Prostate gland (tissue), 2 donors: Measurements from ENCODE around the gene TPCN1.

Experiments
- POLR2AphosphoS5 ChIP-seq: sonication (generic); formaldehyde crosslinking; IDR thresholded peaks from one replicate; pipeline ENCODE4 v1.6.1; 2017; ENCODE audit warnings: antibody characterized with exemption
- TF ChIP-seq, protein P1 (sequence below), 4 experiments: fragments of 200-600 bp in 2 of 4; fragments of 450-650 bp in 2 of 4; sonication (generic) in 2 of 4; IDR thresholded peaks; 1 replicate in 3 of 4; 2 replicates in 1 of 4; pipeline ENCODE4 v1.5.1; 2016 to 2019; ENCODE audit warnings: antibody characterized with exemption in 4 of 4, mild to moderate bottlenecking in 2 of 4, moderate library complexity in 2 of 4

DNA sequence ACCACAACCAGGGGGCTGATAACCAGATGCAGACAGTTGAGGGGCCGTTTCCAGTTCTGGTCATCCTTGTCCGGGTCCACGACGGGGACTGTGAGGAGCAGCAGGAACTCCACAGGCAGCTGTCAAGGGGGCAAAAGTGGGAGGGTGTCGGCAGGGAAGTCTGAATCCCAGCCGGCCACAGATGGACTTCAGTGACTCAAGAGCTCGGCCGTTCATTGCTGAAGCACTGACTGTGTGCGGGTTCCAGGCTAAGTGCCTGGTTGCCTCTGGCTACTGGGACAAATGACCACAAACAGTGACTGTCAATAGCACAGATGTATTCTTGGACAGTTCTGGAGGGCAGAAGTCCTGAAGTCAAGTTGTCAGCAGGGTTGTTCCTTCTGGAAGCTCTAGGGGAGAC, 94.1 kb downstream of the TPCN1 start:
- no peak for TF ChIP-seq POLR2AphosphoS5
- TF ChIP-seq, protein P1, sequence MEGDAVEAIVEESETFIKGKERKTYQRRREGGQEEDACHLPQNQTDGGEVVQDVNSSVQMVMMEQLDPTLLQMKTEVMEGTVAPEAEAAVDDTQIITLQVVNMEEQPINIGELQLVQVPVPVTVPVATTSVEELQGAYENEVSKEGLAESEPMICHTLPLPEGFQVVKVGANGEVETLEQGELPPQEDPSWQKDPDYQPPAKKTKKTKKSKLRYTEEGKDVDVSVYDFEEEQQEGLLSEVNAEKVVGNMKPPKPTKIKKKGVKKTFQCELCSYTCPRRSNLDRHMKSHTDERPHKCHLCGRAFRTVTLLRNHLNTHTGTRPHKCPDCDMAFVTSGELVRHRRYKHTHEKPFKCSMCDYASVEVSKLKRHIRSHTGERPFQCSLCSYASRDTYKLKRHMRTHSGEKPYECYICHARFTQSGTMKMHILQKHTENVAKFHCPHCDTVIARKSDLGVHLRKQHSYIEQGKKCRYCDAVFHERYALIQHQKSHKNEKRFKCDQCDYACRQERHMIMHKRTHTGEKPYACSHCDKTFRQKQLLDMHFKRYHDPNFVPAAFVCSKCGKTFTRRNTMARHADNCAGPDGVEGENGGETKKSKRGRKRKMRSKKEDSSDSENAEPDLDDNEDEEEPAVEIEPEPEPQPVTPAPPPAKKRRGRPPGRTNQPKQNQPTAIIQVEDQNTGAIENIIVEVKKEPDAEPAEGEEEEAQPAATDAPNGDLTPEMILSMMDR (IDR thresholded peaks at IDR 0.05): no peak
